GM20431 (cell line): Measurements from ENCODE around the gene DHX8.

Source experiments
- in situ Hi-C: fragments of 300-500 bp; cut with MseI, MboI; formaldehyde crosslinking; loops from one replicate; pipeline ENCODE4 v1.15.0; 2020; ENCODE audit warnings: low sequenced_read_pairs; ENCODE audit not compliant: unreplicated experiment

Gene DHX8

DNA sequence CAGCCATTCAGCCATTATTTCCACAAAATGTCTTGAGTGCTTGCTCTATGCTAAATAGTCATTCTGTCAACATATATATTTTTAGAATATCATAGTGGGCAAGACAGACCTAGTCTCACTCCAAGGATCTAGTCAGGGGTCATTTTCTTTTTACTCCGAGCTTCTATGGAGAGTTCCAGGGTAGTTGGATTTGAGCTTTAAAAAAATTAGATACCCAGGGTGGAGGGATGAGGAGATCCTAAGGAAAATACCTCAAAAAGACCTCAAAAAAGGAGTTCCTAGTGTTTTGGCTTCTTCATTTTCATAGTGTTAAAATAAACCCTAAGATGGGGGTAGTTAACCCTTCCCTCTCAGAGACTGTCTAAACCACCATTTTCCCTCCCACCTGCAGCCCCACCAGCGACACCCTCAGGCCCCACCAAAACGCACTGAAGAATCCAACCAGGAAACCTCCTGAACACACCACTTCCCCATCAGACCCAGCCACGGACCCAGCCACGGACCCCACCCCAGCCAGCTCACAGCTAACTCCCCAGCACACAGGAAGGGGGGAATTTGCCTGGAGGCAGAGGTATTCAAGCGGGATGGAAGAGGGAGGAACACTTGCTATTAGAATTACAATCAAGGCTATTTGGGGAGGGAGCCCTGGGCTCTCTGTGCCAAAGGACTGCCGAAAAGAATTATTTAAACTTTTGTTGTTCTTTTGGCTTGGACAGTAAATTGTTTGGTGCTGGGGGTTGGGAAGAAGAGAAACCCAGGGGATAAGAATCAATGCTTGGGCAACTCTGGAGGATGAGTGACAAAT is 60.2 kb downstream of the DHX8 start:
- in situ Hi-C loops: no loop called here

DNA sequence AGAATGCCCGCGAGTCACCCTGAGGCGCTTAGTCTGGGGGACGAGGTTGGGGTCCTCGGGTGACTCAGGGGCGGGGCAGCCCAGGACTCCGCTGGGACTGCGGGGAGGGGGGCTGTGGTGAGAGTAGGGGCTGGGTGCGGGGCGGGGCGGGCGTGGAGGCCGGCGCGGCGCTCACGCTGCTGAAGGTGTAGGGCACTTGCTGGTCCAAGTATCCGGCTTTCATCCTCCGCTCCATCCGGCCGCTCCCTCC is 61.5 kb downstream of the DHX8 start:
- in situ Hi-C loops: no loop called here

DNA sequence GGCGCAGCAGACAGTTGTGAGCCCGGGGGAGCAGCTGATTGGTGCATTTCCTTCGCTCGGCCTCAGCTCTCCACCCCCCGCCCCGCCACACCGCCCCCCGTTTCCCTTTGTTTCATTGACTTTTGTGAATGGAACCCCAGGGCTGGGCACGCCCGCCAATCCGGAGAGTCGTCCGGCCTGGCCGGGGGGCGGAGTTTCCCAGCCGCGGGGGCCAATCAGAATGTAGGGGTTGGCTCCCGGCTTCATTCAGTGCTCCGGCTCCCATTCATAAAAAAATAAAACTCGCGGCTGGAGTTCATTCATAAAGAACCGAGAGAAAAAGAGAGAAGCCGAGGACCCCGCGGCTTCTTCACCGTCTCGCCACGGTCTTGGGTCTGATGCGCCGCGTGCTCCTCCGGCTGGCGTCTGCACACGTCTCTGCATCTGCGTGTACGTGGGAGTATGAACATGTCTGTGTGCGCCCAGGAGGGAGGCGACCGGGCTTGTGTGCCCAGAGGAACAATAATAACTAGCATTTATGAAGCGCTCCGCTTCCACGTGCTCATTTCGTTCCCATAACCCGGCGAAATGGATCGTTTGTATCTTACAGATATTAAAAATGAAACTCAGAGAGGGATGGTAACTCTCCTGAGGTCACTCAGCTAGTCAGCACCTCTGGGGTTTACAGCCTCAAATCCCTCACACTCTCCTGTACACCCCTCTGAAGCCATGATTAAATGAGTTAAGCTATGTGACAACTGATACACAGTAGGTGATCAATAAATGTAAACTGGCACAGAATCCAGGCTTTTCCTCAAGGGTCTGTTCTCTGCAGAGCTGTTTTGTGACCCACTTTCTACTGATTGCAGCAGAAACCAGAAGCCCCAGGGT is 62.8 kb downstream of the DHX8 start, which contains the start of gene ETV4:
TSS of gene ETV4 (minus strand) at position 22 of the 870 bp plus-strand sequence. CDS start 723 bp downstream, outside the sequence.
- in situ Hi-C loops: no loop called here

DNA sequence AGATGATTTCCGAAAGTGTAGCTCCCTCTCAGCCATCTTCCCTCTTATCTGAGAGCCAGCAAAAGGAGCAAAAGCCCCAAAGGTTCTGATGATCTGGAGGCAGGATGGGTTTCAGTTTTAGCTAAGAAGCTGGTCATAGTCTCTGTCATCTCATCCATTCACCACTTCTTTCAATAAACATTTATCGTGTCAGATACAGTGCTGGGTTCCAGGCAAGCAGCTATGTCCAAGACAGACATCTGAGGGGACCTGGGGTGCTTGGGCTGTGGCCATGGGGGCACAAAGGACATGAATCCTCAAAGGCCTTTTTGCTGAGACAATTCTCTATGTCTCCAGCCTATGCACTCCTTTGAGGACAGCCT is 63.4 kb downstream of the DHX8 start:
- in situ Hi-C loops: no loop called here

DNA sequence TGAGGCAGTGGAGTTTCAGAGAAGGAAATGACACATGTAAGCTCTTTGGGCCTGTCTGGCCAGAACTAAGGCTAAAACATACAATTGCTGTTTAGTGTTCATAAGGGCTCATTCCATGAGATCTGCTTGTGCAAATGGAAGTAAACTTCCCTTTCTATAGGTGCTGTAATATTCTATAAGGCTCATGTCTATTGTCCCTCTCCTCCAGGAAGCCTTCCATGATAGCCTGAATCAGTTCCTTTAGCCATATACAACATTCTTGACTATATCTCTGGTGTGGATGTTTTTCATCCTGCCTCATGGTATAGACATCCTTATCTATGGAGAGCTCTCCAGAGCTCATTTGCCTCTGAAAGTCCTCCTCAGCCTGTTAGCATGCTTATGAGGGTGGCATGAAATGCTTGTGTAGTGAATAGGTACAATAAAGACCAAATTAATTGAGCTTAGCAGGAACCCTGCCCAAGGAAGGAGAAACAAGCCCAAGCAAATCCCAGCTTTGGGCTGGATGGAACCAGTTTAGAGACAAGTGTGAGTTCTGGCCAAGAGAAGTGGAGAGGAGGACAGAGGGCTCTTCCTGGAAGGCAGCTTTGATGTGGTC is 64.0 kb downstream of the DHX8 start:
- in situ Hi-C loops: no loop called here

DNA sequence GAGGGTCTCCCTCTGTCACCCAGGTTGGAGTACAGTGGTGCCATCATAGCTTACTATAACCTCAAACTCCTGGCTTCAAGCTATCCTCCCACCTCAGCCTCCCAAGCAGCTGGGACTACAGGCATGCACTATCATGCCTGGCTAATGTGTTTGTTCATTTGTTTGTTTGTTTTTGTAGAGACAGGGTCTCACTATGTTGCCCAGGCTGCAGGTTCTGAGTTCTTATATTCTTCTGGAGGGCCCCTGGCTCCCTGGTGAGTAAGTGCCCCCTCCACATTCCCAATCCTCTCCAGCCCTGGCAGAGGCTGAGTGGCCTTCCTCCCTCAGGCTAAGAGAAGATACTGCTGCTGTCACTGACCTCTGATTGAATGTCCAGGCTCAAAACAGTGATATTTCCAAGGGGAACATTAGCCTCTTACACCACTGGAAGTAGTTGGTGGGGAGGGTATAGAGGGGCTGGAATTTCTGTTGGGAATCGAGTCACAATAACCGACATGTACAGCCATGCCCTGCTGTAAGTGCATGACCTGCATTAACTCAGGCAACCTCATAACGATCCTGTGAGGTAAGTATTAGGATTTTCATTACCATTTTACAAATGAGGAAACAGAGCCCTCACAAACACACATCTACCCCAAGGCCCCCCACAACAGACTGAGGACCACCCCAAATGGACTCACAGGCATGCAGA is 65.1 kb downstream of the DHX8 start:
- in situ Hi-C loops: no loop called here

DNA sequence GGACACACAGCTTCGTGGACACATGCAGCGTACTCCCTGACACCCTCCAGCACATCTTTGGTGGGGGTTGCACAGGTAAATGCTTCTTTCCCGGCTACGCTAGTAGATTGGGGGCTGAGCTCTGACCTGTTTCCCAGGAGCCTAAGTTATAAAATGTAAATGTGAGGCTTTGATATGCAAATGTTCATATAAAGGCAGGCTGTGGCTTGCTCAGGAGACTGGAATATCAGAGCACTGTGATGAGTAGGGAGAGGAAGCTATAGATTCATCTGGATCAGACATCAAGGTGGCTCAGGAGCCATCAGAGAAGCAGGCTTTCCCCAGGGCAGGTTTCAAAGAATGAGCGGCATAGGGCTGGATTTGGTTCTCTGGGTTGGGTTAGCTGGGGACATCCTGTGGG is 65.7 kb downstream of the DHX8 start:
- in situ Hi-C loops: no loop called here

DNA sequence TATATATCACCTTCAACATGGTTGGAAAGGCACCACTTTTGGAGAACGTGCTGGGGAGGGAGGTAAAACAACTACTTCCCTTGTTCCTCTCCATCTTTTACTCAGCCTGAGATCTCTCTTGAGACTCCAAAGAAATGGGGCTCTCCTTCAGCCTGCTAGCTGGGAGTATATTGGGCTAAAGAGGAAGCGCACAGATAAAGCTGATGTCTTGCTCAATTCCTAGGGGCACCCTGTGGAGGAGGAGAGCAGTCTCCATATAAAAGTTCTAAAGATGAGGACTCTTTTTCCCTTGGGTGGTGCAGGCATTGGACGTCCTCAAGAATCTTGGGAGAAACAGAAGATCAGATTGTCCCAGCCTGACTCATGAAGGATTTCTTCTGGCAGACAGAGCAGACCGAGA is 67.0 kb downstream of the DHX8 start:
- in situ Hi-C loops: no loop called here

DNA sequence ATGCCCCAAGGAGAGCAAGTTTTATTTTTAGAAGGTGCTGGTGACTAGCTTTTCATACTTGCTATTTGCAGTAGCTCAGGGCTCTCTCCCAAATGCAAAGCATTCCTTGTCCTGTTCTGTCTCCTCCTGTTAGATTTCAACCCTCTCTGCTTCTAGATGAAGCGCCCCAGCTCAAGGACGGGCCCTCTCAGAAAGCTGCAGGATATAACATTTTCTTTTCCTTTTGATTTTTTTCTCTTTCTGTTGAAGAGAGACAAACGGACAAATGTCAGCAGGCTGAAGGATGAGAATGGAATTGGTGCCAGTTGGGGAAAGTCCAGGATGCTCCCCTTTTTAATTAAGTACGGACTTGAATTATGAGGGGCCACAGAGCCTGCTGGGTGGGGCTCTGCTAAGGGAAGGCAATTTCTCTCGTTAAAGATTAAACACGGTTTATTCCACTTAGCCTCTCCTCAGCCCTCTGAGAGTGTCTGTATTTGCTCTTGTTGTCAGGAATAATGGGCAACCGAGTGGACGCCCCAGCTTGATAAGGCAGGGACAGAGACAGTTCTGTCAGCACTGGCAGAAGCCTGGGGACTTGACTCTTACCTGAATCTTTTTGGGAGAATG is 68.6 kb downstream of the DHX8 start:
- in situ Hi-C loops: no loop called here

DNA sequence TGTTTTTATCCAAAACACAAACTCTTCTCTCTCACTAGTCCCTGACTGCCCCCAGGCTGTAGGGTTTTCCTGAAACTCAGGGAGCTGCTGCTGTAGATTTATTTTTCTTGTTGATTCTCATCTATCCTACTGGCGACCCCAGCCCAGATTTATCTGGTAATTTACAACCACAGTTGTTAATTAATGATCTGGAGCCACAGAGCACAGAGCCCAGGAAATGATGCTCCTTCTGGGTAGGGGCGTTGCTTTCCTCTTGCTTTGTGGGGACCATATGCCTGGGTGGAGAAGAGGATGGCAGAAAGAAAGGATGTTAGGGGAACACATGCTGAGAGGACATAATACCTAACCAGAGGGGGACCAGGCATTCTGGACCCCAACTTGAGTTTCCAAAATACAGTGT is 69.8 kb downstream of the DHX8 start:
- in situ Hi-C loops: no loop called here

DNA sequence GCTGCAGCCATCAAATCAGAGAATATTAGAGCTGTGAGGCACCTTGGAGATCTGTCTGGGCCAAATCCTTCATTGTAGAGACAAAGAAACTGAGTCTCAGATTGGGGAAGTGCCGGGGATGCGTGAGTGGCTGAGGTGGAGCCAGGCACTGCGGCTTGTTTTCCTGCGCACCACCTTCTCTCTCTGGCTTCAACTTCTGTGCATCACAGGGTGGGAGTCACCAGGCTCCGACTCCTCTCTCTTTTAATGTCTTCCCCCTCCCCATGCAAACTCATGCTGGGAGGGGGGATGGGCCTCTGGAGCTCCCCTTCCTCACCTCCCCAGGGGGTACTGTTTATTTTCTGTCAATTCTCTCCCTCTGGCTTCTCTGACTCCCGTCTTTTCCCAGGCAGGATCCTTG is 71.1 kb downstream of the DHX8 start:
- in situ Hi-C loops: no loop called here

DNA sequence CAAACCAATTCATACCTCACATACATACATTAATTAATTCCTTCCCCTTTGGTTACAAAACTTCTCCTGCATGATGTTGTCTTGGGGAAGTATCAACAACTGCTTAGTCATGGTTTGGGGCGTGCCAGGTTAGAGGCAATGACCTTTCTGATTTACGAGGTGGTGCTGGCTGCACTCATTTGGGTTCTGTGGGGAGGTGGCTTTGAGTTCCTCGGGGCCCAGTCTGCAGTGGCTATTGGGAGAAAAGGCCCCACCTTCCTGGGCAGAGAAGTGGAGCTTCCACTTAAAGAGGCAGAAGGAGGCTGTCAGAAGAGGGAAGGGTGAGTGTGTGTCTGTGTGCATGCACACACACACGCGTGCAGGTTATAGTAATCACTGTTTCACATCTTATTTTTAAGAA is 72.5 kb downstream of the DHX8 start:
- in situ Hi-C loops: no loop called here

DNA sequence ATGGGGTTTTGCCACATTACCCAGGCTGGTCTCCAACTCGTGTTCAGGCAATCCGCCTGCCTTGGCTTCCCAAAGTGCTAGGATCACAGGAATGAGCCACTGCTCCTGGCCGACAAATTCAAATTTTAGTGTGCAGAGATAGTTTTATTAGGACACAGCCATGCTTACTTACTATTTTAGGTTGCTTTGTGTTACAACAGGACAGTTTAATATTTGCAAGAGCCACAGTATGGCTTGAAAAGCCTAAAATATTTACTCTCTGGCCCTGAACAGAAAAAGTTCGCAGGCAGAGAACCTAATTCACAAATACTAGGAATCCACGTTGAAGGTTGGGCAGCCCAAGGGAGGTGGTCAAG is 75.0 kb downstream of the DHX8 start:
- in situ Hi-C loops: no loop called here

DNA sequence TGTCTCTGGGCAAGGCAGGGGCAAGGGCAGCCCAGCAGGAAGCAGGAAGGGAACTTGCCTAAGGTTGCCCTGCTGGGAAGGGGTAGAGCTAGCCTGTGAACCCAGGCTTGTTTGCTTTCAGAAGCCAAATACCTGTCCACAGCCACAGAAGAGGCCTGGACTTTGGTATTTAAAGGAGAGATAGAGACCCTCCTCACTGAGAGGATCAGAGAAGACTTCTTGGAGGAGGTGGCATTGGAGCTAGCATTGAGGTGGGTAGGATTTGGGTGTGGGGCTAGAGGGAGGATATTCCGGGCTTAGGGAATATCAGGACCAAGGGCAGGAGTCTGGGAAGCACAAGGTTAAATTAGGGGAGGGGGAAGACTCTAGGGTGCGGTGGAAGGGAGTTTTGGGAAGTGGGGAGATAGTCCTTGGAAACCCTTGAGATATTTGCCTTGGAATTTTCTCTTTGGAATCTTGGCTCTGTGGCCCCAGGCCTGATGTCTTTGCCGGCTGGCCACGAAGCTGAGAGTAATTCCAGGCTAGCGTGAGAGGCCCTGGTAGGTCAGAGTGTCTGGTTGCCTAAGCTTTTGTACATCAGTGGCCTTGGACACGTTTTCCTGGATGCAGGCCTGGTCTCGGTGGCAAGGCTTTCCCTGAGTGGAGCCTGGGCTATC is 75.5 kb downstream of the DHX8 start:
- in situ Hi-C loops: no loop called here

DNA sequence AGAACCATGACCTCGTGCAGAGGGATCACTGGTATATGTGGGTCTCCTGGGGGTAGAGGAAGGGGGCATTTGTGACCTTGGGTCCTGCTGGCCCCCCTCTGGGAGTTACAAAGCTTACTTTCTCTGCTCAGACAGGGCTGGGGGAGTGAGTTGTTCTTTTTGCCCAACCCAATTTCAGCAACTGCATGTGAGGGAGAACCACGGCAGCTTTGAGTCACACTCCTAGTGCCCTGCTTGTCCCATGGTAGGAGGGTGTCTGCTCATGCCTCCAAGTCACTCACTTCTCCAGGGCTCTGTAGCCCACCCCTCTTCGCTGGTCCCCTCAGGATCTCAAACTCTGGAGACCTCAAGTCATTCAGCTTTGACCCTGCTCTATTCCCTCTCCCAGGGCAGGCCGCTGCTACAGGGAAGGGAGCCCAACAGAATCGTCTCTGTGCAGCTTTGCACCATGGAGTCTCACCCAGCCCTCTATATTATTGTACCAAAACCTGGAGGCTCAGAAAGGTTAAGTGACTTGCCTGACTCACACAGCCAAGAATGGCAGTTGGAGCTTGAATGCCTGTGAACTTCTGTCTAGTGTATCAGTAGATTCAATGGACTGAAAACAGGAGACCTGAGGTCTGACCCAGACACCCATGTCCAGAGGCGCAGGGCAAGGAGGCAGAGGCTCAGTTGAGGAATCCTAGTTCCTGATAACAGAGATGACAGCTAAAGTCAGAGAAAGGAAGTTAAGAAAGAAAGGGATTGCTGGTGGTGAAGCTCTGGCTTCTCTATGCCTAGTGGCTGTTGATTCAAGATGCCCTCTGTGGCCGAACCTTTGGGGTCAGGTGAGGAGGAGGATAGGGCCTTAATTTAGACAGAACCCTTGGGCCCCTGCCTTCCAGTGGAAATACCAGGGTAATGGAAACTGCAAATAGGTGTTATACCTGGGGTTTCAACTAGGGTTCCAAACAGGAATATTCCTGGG is 77.0 kb downstream of the DHX8 start:
- in situ Hi-C loops: no loop called here

DNA sequence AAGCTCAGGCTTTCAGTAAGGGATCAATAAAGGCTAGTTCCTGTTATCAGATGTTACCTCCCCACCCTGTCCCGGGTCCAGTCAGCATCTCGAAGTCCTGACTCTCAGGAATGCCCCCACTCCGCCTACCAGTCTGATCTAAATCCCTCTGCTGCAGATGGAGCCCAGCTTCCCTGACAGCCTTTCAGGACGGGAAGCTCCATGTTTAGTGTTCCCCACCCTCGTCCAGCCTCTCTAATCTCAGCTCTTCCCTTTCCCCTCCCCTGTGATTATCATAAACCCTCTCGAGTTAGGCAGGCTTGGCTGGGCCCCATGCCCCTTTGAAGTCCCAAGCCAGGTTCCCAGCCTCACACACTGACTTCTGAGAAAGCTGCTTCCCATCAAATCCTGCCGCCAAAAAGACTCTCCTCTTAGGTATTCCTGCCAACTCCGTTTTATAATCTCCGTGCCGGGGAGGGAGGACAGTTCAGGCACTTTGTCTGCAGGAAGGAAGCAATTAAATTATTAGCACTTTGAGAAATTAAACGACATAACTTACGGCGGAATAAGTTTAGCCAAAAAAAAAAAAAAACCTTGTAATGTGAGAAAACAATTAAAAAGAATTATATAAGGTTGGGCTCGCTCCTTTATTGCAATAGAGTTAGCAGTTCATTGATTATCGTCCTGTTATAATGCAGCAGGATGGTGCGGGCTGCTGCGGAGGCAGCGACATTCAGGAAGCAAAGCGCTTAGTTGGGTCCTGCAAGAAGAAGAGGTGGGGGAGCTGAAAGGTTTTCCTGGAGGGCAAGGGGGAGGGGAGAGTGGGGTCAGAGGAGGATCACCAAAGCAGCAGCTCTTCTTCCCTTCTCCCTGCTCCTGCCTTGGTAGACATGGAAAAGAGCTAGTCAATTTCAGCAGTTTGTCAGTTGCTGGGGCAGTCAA is 79.2 kb downstream of the DHX8 start:
- in situ Hi-C loops: no loop called here

DNA sequence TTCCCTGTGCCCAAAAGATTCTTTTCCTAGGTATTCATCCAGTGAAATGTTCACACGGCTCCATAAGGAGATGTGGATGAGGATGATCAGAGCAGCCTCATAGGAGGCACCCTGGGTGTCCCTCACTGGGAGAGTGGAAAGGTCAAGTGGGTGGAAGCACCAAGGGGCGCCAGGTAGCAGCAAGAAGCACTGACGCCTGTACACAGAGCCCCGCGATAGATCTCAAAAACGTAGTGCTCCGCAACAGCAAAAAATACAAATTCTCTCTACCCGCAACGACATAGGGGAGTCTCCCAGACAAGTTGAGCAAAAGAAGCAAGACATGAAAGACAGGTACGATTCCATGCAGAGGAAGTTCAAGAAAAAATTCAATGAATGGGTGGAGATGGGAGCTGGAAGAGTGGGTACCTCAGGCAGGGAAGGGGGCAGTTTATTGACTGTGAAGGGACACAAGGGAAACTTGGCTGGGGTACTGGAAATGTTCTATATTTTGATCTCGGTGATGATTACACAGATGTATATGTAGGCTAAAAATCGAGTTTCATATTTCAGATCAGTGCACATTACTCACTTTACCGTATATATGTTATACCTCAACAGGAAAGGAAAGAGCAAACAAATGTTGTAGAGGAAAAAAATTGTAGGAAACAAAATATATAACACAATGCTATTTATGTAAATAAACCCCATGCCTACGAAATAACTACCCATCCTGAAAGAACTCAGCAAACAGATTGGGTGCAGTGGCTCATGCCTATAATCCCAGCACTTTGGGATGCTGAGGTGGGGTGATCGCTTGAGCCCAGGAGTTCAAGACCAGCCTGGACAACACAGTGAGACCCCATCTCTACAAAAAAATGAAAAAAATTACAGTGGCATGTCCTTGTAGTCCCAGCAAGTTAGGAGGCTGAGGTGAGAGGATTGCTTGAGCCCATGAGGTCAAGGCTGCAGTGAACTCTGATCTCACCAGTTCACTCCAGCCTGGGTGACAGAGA is 80.1 kb downstream of the DHX8 start:
- in situ Hi-C loops: no loop called here
